K562 (cell line): Measurements from ENCODE around the gene ARMH4. TPM values are rescaled to one million over a fixed set of nuclear protein-coding genes. Genes with fewer than 3 reads are reported as not detected.

Experiments used
- ATAC-seq: fragments of 200-7000 bp; cut with Tn5 transposase; 3 replicates; pipeline ENCODE4 v1.9.1; 2020; ENCODE audit warnings: moderate library complexity
- BruUV-seq: library from RNA; stranded (reverse); fragments of 400-500 nt; replicated peaks from 2 replicates; lab custom pipeline; 2021; lab: Mats Ljungman, UMichigan
- CTCF ChIA-PET: fragments of 300-600 bp; formaldehyde crosslinking; extraction: SDS; loops from one replicate; lab custom pipeline; 2021; ENCODE audit warnings: low intra/inter-chr PET ratio; lab: Yijun Ruan, JAX
- POLR2A ChIA-PET: fragments of 300-600, 350-650 bp; sonication (Branson Sonifier 250); formaldehyde crosslinking; extraction: SDS; loops from one replicate; lab custom pipeline; 2021; ENCODE audit warnings: antibody characterized with exemption, inconsistent platforms; lab: Yijun Ruan, JAX
- DNase-seq, 4 experiments: peaks; one replicate each; pipeline versions ENCODE4 v3.0.0 to v3.0.0-alpha.2; 2011 to 2018; ENCODE audit warnings: low spot score in 3 of 4, mixed read lengths in 3 of 4; ENCODE audit errors: extremely low read depth in 1 of 4
- FAIRE-seq: peaks from 2 replicates; lab custom pipeline; 2011; peaks lifted over from hg19 to GRCh38; lab: Jason Lieb, UNC
- H2AFZ ChIP-seq: 2 replicates; pipeline ENCODE4 v1.6.0; 2011; ENCODE audit warnings: low read depth, low read length, control low read depth, inconsistent platforms
- H3K27ac ChIP-seq: fragments of 200-600 bp; 3 replicates; pipeline ENCODE4 v1.8.0; 2011; ENCODE audit warnings: low read depth, mild to moderate bottlenecking, control low read depth, inconsistent platforms, low read length, moderate library complexity, mixed read lengths; ENCODE audit errors: extremely low read depth
- H3K27me3 ChIP-seq, 2 experiments: fragments of 300-600 bp in 1 of 2; 2 replicates in 1 of 2; 3 replicates in 1 of 2; pipeline versions ENCODE4 v1.6.0 to v1.8.0; 2011; ENCODE audit warnings: inconsistent platforms in 2 of 2, low read length in 2 of 2, mild to moderate bottlenecking in 1 of 2, mixed read lengths in 1 of 2, moderate library complexity in 1 of 2; ENCODE audit not compliant: control insufficient read depth in 2 of 2, insufficient read depth in 2 of 2
- H3K36me3 ChIP-seq: fragments of 300-600 bp; 3 replicates; pipeline ENCODE4 v1.8.0; 2011; ENCODE audit warnings: mild to moderate bottlenecking, low read length, inconsistent platforms; ENCODE audit not compliant: control insufficient read depth, insufficient read depth
- H3K4me1 ChIP-seq, 2 experiments: fragments of 200-600 bp in 1 of 2; replicated peaks in 1 of 2; 2 replicates in 1 of 2; 3 replicates in 1 of 2; pipeline versions ENCODE4 v1.5.1 to v1.8.0; 2011; ENCODE audit warnings: inconsistent platforms in 2 of 2, low read length in 2 of 2, mild to moderate bottlenecking in 1 of 2, mixed read lengths in 1 of 2, moderate library complexity in 1 of 2; ENCODE audit not compliant: control insufficient read depth in 2 of 2, insufficient read depth in 2 of 2
- H3K4me2 ChIP-seq: 2 replicates; pipeline ENCODE4 v1.6.1; 2011; ENCODE audit warnings: low read length, control low read depth, inconsistent platforms, mixed read lengths; ENCODE audit not compliant: insufficient read depth
- H3K4me3 ChIP-seq: fragments of 200-600 bp; sonication (generic), shearing (Covaris generic); 2 replicates; pipeline ENCODE4 v1.5.1; 2016; ENCODE audit warnings: control low read depth, inconsistent platforms
- H3K79me2 ChIP-seq: fragments of 200-600 bp; 3 replicates; pipeline ENCODE4 v1.8.0; 2011; ENCODE audit warnings: low read length, inconsistent platforms; ENCODE audit not compliant: control insufficient read depth, insufficient read depth
- H3K9ac ChIP-seq, 2 experiments: 2 replicates each; pipeline versions ENCODE4 v1.6.0 to v1.6.1; 2011; ENCODE audit warnings: low read depth in 2 of 2, low read length in 2 of 2, control low read depth in 1 of 2, inconsistent platforms in 1 of 2, mild to moderate bottlenecking in 1 of 2, mixed read lengths in 1 of 2; ENCODE audit not compliant: insufficient read depth in 1 of 2
- H3K9me1 ChIP-seq: one replicate; pipeline ENCODE4 v1.6.0; 2011; ENCODE audit warnings: inconsistent platforms, mild to moderate bottlenecking, low read length, moderate library complexity; ENCODE audit not compliant: control insufficient read depth, insufficient read depth
- H3K9me3 ChIP-seq: replicated peaks from 2 replicates; pipeline ENCODE4 v1.5.1; 2011; ENCODE audit warnings: low read depth, low read length, inconsistent platforms; ENCODE audit not compliant: control insufficient read depth, insufficient read depth
- H4K20me1 ChIP-seq: replicated peaks from 2 replicates; pipeline ENCODE4 v1.6.1; 2011; ENCODE audit warnings: low read length, inconsistent platforms, mixed read lengths; ENCODE audit not compliant: control insufficient read depth, insufficient read depth
- CBX8 ChIP-seq: fragments of 200-600 bp; sonication (generic); IDR thresholded peaks from 2 replicates; pipeline ENCODE4 v1.6.1; 2012; ENCODE audit warnings: borderline replicate concordance, mixed run types, low read depth, mild to moderate bottlenecking, moderate library complexity, mixed read lengths, low read length, control low read depth, inconsistent platforms; ENCODE audit not compliant: poor library complexity, severe bottlenecking; ENCODE audit errors: extremely low read depth
- CREM ChIP-seq: IDR thresholded peaks from 2 replicates; pipeline ENCODE4 v1.6.1; 2014; ENCODE audit warnings: antibody characterized with exemption, low read depth
- GTF2A2 ChIP-seq: IDR thresholded peaks from 2 replicates; pipeline ENCODE4 v1.6.1; 2016; ENCODE audit warnings: mild to moderate bottlenecking, missing genetic modification characterization, missing compliant biosample characterization
- HOXB6 ChIP-seq: fragments of 250-450 bp; sonication (Bioruptor Pico); IDR thresholded peaks from 2 replicates; pipeline ENCODE4 v1.5.1; 2022; ENCODE audit warnings: mild to moderate bottlenecking, borderline replicate concordance
- PHF20 ChIP-seq: fragments of 450-650 bp; IDR thresholded peaks from 2 replicates; pipeline ENCODE4 v1.6.1; 2018; ENCODE audit not compliant: partially characterized antibody
- PRPF4 ChIP-seq: fragments of 200-400 bp; formaldehyde crosslinking; IDR thresholded peaks from one replicate; pipeline ENCODE4 v1.6.1; 2017; ENCODE audit warnings: low read length, low read depth, mild to moderate bottlenecking; ENCODE audit not compliant: insufficient read depth, poor library complexity, severe bottlenecking
- SMARCA5 ChIP-seq: fragments of 450-650 bp; IDR thresholded peaks from 2 replicates; pipeline ENCODE4 v1.6.1; 2016
- ZFP36 ChIP-seq: fragments of 150-350 bp; IDR thresholded peaks from 2 replicates; pipeline ENCODE4 v1.6.1; 2018; ENCODE audit warnings: low read length, low read depth; ENCODE audit not compliant: partially characterized antibody
- ZFX ChIP-seq: sonication (generic); formaldehyde crosslinking; IDR thresholded peaks from 2 replicates; pipeline ENCODE4 v1.8.0; 2022; ENCODE audit warnings: mild to moderate bottlenecking, missing genetic modification reagents, moderate library complexity
- ZNF24 ChIP-seq: fragments of 450-650 bp; IDR thresholded peaks from 2 replicates; pipeline ENCODE4 v1.6.1; 2016
- ZNF436 ChIP-seq: fragments of 250-450, 450-650 bp; sonication (Bioruptor Pico); formaldehyde crosslinking; IDR thresholded peaks from 2 replicates; pipeline ENCODE4 v1.7.0; 2020; ENCODE audit warnings: mild to moderate bottlenecking
- ZNF785 ChIP-seq: fragments of 250-450 bp; sonication (Bioruptor Pico); IDR thresholded peaks from 2 replicates; pipeline ENCODE4 v1.4.0; 2020; ENCODE audit warnings: mild to moderate bottlenecking
- WGBS: fragments of 100-300 bp; shearing (Covaris generic); methylation state at CpG from one replicate; pipeline ENCODE4 v1.1.6; 2016; ENCODE audit warnings: low coverage, mixed read lengths; ENCODE audit not compliant: insufficient coverage; ENCODE audit errors: missing lambda C conversion rate; 5-methylcytosine and 5-hydroxymethylcytosine counted together
- in situ Hi-C: fragments of 300-500 bp; cut with MboI; formaldehyde crosslinking; loops from 4 replicates; pipeline ENCODE4 v1.15.0; 2018; ENCODE audit warnings: inconsistent platforms, mixed read lengths
- intact Hi-C: fragments of 100-400 bp; cut with micrococcal nuclease; formaldehyde crosslinking; loops from 2 replicates; pipeline ENCODE4 v1.14.2; 2022
- polyA plus RNA-seq, 8 experiments: library from polyadenylated mRNA; depleted of rRNA in 4 of 8; stranded (reverse) in 5 of 8; unstranded in 3 of 8; fragments of >200 nt; fragmentation: Nextera tagmentation in 2 of 8; fragmentation: Illumina TruSeq in 1 of 8; extraction: Ambion mirVana in 2 of 8; extraction: Trizol in 1 of 8; gene quantifications; 2 replicates each; pipeline versions ENCODE4 v1.2.1 to v1.2.3, GENCODE V29; 2011 to 2014; ENCODE audit warnings: inconsistent platforms in 1 of 8, missing spikeins in 1 of 8
- total RNA-seq, 7 experiments: library from RNA; depleted of rRNA in 6 of 7; stranded (reverse); fragments of >200 nt in 6 of 7; fragmentation: Illumina TruSeq in 2 of 7; extraction: Trizol in 2 of 7; gene quantifications; 2 replicates each; pipeline versions ENCODE4 v1.2.1 to v1.2.3, GENCODE V29; 2011 to 2021; ENCODE audit warnings: low replicate concordance in 1 of 7
- TF ChIP-seq, protein P1 (sequence below): sonication (generic); formaldehyde crosslinking; IDR thresholded peaks from 2 replicates; pipeline ENCODE4 v1.8.0; 2022; ENCODE audit warnings: missing genetic modification reagents, mild to moderate bottlenecking, borderline replicate concordance
- TF ChIP-seq, protein P2 (sequence below): fragments of 450-650 bp; IDR thresholded peaks from 2 replicates; pipeline ENCODE4 v1.6.1; 2016; ENCODE audit warnings: mild to moderate bottlenecking

ARMH4 gene
- total and polyA plus RNA-seq, 9 of the 15 experiments (the other 6 are each of a cell fraction or from before 2014, with no cell fraction given): 0.06 to 0.98 (median 0.07) TPM; not detected in 2

DNA sequence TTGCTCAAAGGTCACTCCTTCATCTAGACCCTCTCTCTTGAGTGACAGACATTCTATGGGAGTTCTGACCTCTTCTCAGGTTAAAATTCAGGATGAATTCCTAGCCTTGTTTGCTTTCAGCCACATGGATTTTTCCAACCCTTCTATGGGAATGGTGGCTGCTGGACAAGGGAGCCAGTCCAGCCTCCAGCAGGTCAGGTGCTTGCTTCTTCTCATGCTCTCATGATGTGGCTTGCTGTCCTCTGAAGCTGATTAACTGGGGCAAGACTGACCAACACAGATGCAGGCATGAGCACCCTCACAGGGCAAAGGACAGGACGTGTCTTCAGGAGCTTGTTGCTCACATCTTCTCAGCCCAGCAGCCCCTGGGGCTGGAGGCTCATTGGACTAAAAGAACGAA lies 188.9 kb downstream of the ARMH4 start:
- H3K9me1 ChIP-seq: no peaks in the 10 kb centered on the region
- no peak for DNase-seq
- ATAC-seq: no peak
- no peaks in the 10 kb centered on the region for H3K4me1 ChIP-seq
- H3K79me2 ChIP-seq: no peaks in the 10 kb centered on the region
- no peaks in the 10 kb centered on the region for H3K9me3 ChIP-seq
- H3K9ac ChIP-seq: no peak overlapping the region
- WGBS: 0% methylated on average over 2 of the region's 2 CpGs
- no peaks in the 10 kb centered on the region; the same call in 1 of the 2 replicates for H4K20me1 ChIP-seq
- H3K36me3 ChIP-seq: no peaks in the 10 kb centered on the region
- no peak overlapping the region for H2AFZ ChIP-seq
- in situ Hi-C loops: no loop called here
- intact Hi-C loops: no loop called here
- H3K4me2 ChIP-seq: no peak overlapping the region
- CTCF ChIA-PET: no interaction called here
- POLR2A ChIA-PET: no interaction called here
- no peak for FAIRE-seq
- H3K4me3 ChIP-seq: no peak overlapping the region
- H3K27me3 ChIP-seq: no peaks in the 10 kb centered on the region
- BruUV-seq: no TSS peak
- no peak overlapping the region for H3K27ac ChIP-seq
- TF ChIP-seq SMARCA5 (no peak), ZNF436 (no peak), ZNF24 (no peak), PHF20 (no peak), GTF2A2 (tag) (no peak), HOXB6 (CRISPR knock-in tag) (no peak), ZFP36 (no peak), CBX8 (no peak), CREM (no peak), ZNF785 (no peak), ZFX (CRISPR knock-in tag) (no peak), PRPF4 (no peak)
- TF ChIP-seq, protein P1, sequence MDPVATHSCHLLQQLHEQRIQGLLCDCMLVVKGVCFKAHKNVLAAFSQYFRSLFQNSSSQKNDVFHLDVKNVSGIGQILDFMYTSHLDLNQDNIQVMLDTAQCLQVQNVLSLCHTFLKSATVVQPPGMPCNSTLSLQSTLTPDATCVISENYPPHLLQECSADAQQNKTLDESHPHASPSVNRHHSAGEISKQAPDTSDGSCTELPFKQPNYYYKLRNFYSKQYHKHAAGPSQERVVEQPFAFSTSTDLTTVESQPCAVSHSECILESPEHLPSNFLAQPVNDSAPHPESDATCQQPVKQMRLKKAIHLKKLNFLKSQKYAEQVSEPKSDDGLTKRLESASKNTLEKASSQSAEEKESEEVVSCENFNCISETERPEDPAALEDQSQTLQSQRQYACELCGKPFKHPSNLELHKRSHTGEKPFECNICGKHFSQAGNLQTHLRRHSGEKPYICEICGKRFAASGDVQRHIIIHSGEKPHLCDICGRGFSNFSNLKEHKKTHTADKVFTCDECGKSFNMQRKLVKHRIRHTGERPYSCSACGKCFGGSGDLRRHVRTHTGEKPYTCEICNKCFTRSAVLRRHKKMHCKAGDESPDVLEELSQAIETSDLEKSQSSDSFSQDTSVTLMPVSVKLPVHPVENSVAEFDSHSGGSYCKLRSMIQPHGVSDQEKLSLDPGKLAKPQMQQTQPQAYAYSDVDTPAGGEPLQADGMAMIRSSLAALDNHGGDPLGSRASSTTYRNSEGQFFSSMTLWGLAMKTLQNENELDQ (CRISPR knock-in tag): no peak
- TF ChIP-seq, protein P2, sequence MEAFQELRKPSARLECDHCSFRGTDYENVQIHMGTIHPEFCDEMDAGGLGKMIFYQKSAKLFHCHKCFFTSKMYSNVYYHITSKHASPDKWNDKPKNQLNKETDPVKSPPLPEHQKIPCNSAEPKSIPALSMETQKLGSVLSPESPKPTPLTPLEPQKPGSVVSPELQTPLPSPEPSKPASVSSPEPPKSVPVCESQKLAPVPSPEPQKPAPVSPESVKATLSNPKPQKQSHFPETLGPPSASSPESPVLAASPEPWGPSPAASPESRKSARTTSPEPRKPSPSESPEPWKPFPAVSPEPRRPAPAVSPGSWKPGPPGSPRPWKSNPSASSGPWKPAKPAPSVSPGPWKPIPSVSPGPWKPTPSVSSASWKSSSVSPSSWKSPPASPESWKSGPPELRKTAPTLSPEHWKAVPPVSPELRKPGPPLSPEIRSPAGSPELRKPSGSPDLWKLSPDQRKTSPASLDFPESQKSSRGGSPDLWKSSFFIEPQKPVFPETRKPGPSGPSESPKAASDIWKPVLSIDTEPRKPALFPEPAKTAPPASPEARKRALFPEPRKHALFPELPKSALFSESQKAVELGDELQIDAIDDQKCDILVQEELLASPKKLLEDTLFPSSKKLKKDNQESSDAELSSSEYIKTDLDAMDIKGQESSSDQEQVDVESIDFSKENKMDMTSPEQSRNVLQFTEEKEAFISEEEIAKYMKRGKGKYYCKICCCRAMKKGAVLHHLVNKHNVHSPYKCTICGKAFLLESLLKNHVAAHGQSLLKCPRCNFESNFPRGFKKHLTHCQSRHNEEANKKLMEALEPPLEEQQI: no peak
